Measurements from ENCODE around the gene LRIG1. TPM values are rescaled to one million over a fixed set of nuclear protein-coding genes. Genes with fewer than 3 reads are reported as not detected.

Gene LRIG1
- polyA plus RNA-seq, 1 donor: 43.7 TPM

DNA sequence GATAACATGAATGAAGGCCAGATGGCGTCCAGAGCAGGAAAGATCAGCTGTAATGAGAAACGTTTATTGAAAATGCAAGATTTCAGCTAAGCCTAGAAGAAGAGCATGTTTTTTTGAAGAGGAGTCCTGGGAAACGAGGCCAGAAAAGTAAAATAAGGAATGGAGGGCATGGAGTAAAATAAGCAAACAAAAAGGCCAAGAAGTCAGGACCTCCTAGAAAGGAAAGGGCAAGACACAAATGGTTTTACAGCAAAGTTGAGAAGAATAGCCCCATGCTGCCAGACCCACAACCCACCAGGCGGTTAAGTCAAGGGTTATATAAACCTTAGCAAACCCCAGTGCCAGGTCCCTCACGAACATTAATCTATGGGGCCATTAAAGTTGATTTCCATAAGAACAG is 30.5 kb downstream of the LRIG1 start:
- Histone ChIP-seq H3K4me1 (ENCODE audit: control insufficient read depth, insufficient read depth, low read length) (peaks cover 30% of the 10 kb centered on the region), H3K9me3 (ENCODE audit: control insufficient read depth, low read depth, low read length) (no peaks in the 10 kb centered on the region), H3K36me3 (ENCODE audit: control insufficient read depth, insufficient read depth, low read length) (no peaks in the 10 kb centered on the region), H3K27ac (ENCODE audit: low read length) (no peak overlapping the region), H3K27me3 (ENCODE audit: control insufficient read depth, insufficient read depth, low read length) (no peaks in the 10 kb centered on the region), H3K4me3 (ENCODE audit: low read length) (no peak overlapping the region)
- WGBS (ENCODE audit: insufficient coverage, low lambda C conversion rate): 79% methylated on average over 4 of the region's 5 CpGs
- DNase-seq: no peak

GRCh38 chr3:66469220-66469640 is 31.6 kb downstream of the LRIG1 start:
- no peak for DNase-seq
- H3K4me3 ChIP-seq (ENCODE audit: low read length): no peak overlapping the region
- no peaks in the 10 kb centered on the region for H3K9me3 ChIP-seq (ENCODE audit: control insufficient read depth, low read depth, low read length)
- H3K4me1 ChIP-seq (ENCODE audit: control insufficient read depth, insufficient read depth, low read length): peaks cover 27% of the 10 kb centered on the region
- no peaks in the 10 kb centered on the region for H3K36me3 ChIP-seq (ENCODE audit: control insufficient read depth, insufficient read depth, low read length)
- no peak overlapping the region for H3K27ac ChIP-seq (ENCODE audit: low read length)
- WGBS (ENCODE audit: insufficient coverage, low lambda C conversion rate): no CpG with 5 or more reads among the region's 4 CpGs
- no peaks in the 10 kb centered on the region for H3K27me3 ChIP-seq (ENCODE audit: control insufficient read depth, insufficient read depth, low read length)

GRCh38 chr3:66467996-66468735 is 32.7 kb downstream of the LRIG1 start:
- 50% methylated on average over 2 of the region's 10 CpGs for WGBS (ENCODE audit: insufficient coverage, low lambda C conversion rate)
- no peak for DNase-seq
- Histone ChIP-seq H3K4me3 (ENCODE audit: low read length) (no peak overlapping the region), H3K9me3 (ENCODE audit: control insufficient read depth, low read depth, low read length) (no peaks in the 10 kb centered on the region), H3K36me3 (ENCODE audit: control insufficient read depth, insufficient read depth, low read length) (no peaks in the 10 kb centered on the region), H3K27me3 (ENCODE audit: control insufficient read depth, insufficient read depth, low read length) (no peaks in the 10 kb centered on the region), H3K4me1 (ENCODE audit: control insufficient read depth, insufficient read depth, low read length) (peaks cover 28% of the 10 kb centered on the region), H3K27ac (ENCODE audit: low read length) (no peak overlapping the region)

DNA sequence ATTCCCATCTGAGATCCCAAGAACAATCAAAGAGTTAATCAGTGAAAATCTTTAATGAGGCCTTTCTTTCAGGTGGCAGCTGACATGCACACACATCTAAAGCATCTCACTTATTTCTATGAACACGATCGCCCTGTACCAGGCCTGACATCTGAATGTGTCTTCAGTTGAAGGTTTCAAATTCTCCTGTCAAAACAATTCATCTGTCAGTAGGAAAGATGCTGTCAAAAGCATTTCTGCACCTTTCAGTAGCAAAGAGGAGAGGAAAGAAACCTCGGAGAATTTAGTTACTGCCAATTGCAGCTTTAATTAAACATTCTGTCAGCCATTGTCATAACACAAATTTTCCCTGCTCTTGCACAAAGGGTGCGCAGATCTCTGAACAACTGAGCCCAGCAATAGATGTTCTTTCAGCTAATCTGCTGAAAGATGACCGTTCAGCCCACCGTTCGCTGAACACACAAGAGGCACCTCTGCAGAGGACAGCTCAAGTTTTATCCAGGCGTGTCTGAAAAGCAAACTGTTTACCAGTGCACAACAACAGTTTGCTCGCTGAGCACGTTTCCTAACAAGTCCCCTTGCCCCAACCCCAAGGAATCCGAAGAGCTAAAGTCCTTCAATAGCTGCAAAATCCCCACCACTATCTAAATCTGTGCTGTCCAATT is 34.1 kb downstream of the LRIG1 start:
- Histone ChIP-seq H3K9me3 (ENCODE audit: control insufficient read depth, low read depth, low read length) (no peaks in the 10 kb centered on the region), H3K27ac (ENCODE audit: low read length) (no peak overlapping the region), H3K4me1 (ENCODE audit: control insufficient read depth, insufficient read depth, low read length) (peaks cover 24% of the 10 kb centered on the region), H3K4me3 (ENCODE audit: low read length) (no peak overlapping the region), H3K27me3 (ENCODE audit: control insufficient read depth, insufficient read depth, low read length) (no peaks in the 10 kb centered on the region), H3K36me3 (ENCODE audit: control insufficient read depth, insufficient read depth, low read length) (peaks cover 4% of the 10 kb centered on the region)
- DNase-seq: no peak
- no CpG with 5 or more reads among the region's 11 CpGs for WGBS (ENCODE audit: insufficient coverage, low lambda C conversion rate)

DNA sequence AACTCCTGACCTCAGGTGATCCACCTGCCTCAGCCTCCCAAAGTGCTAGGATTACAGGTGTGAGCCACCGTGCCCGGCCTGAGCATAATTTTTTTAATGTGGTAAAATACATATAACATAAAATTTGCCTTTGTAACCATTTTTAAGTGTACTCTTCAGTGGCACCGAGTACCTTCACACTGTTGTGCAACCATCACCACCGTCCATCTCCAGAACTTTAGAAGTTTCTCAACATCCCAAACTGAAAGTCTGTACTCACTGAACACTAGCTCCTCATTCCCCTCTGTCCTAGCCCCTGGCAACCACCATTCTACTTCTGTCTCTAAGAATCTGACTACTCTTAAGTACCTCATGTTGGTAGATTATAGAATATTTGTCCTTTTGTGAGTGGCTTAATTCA is 35.2 kb downstream of the LRIG1 start:
- Histone ChIP-seq H3K4me3 (ENCODE audit: low read length) (no peak overlapping the region), H3K27me3 (ENCODE audit: control insufficient read depth, insufficient read depth, low read length) (no peaks in the 10 kb centered on the region), H3K9me3 (ENCODE audit: control insufficient read depth, low read depth, low read length) (no peaks in the 10 kb centered on the region), H3K4me1 (ENCODE audit: control insufficient read depth, insufficient read depth, low read length) (peaks cover 20% of the 10 kb centered on the region), H3K27ac (ENCODE audit: low read length) (no peak overlapping the region), H3K36me3 (ENCODE audit: control insufficient read depth, insufficient read depth, low read length) (peaks cover 13% of the 10 kb centered on the region)
- whole genome bisulfite sequencing (ENCODE audit: insufficient coverage, low lambda C conversion rate): no CpG with 5 or more reads among the region's 4 CpGs
- DNase-seq: no peak

- no peak overlapping the region for H3K27ac ChIP-seq (ENCODE audit: low read length)
- H3K27me3 ChIP-seq (ENCODE audit: control insufficient read depth, insufficient read depth, low read length): no peaks in the 10 kb centered on the region
- no peak overlapping the region for H3K4me3 ChIP-seq (ENCODE audit: low read length)
- H3K9me3 ChIP-seq (ENCODE audit: control insufficient read depth, low read depth, low read length): no peaks in the 10 kb centered on the region
- peaks cover 19% of the 10 kb centered on the region for H3K36me3 ChIP-seq (ENCODE audit: control insufficient read depth, insufficient read depth, low read length)
- whole genome bisulfite sequencing (ENCODE audit: insufficient coverage, low lambda C conversion rate): no CpG with 5 or more reads among the region's 3 CpGs
- no peak for DNase-seq
- H3K4me1 ChIP-seq (ENCODE audit: control insufficient read depth, insufficient read depth, low read length): peaks cover 20% of the 10 kb centered on the region
These were observed 35.8 kb downstream of the LRIG1 start for GRCh38 chr3:66465034-66465433.

DNA sequence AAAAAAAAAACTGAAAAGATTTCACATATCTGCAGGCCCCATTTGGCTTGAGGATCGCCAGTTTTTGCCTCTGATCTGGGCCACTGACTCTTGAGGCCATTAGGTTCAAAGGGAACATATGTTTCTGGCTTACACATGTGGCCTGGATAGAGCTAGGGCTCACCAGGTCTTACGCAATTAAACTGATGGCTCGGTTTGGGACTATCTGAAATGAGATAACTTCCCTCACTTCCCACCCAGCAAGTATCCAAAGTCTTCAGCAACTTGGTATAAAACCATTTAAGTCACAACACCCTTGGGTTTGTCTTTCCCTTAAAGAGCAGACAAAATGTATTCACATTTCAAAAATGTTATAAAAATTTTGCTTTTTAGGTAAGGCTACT is 36.3 kb downstream of the LRIG1 start:
- no peaks in the 10 kb centered on the region for H3K9me3 ChIP-seq (ENCODE audit: control insufficient read depth, low read depth, low read length)
- H3K4me3 ChIP-seq (ENCODE audit: low read length): no peak overlapping the region
- H3K36me3 ChIP-seq (ENCODE audit: control insufficient read depth, insufficient read depth, low read length): peaks cover 23% of the 10 kb centered on the region
- H3K27ac ChIP-seq (ENCODE audit: low read length): no peak overlapping the region
- H3K4me1 ChIP-seq (ENCODE audit: control insufficient read depth, insufficient read depth, low read length): peaks cover 20% of the 10 kb centered on the region
- H3K27me3 ChIP-seq (ENCODE audit: control insufficient read depth, insufficient read depth, low read length): no peaks in the 10 kb centered on the region
- no CpG with 5 or more reads among the region's 3 CpGs for WGBS (ENCODE audit: insufficient coverage, low lambda C conversion rate)
- no peak for DNase-seq

- H3K9me3 ChIP-seq (ENCODE audit: control insufficient read depth, low read depth, low read length): no peaks in the 10 kb centered on the region
- H3K27me3 ChIP-seq (ENCODE audit: control insufficient read depth, insufficient read depth, low read length): no peaks in the 10 kb centered on the region
- peaks cover 20% of the 10 kb centered on the region for H3K4me1 ChIP-seq (ENCODE audit: control insufficient read depth, insufficient read depth, low read length)
- H3K36me3 ChIP-seq (ENCODE audit: control insufficient read depth, insufficient read depth, low read length): peaks cover 28% of the 10 kb centered on the region
- DNase-seq: no peak
- H3K4me3 ChIP-seq (ENCODE audit: low read length): no peak overlapping the region
- WGBS (ENCODE audit: insufficient coverage, low lambda C conversion rate): 0% methylated on average over 1 of the region's 9 CpGs
- no peak overlapping the region for H3K27ac ChIP-seq (ENCODE audit: low read length)
These were observed 36.9 kb downstream of the LRIG1 start for GRCh38 chr3:66463730-66464511.

GRCh38 chr3:66463054-66463631 is 37.7 kb downstream of the LRIG1 start:
- H3K9me3 ChIP-seq (ENCODE audit: control insufficient read depth, low read depth, low read length): no peaks in the 10 kb centered on the region
- 33% methylated on average over 3 of the region's 7 CpGs for WGBS (ENCODE audit: insufficient coverage, low lambda C conversion rate)
- DNase-seq: peak in 1 of 2 donors; percentile 55
- no peaks in the 10 kb centered on the region for H3K27me3 ChIP-seq (ENCODE audit: control insufficient read depth, insufficient read depth, low read length)
- no peak overlapping the region for H3K4me3 ChIP-seq (ENCODE audit: low read length)
- H3K27ac ChIP-seq (ENCODE audit: low read length): peak overlapping the region; percentile 57
- H3K4me1 ChIP-seq (ENCODE audit: control insufficient read depth, insufficient read depth, low read length): peaks cover 20% of the 10 kb centered on the region
- H3K36me3 ChIP-seq (ENCODE audit: control insufficient read depth, insufficient read depth, low read length): peaks cover 29% of the 10 kb centered on the region

DNA sequence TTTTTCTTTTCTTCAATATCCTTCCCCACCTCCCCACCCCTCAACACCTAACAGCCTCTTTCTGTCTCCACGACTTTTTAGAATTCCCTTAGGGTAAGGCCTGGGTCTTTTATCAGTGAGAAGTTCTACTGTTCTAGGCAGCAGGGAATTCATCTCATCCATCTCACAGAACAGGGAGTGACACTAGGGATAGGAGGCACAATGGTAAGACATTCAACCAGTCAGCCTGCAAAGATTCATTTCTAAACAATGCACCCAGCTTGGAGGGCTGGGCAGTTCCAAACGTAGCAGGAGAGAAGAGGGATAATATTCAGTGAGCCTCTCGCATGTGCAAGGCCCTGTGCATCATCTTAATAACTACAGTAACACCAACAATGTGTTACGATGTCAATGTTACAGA is 43.6 kb downstream of the LRIG1 start:
- Histone ChIP-seq H3K9me3 (ENCODE audit: control insufficient read depth, low read depth, low read length) (no peaks in the 10 kb centered on the region), H3K27ac (ENCODE audit: low read length) (no peak overlapping the region), H3K27me3 (ENCODE audit: control insufficient read depth, insufficient read depth, low read length) (no peaks in the 10 kb centered on the region), H3K4me3 (ENCODE audit: low read length) (no peak overlapping the region), H3K4me1 (ENCODE audit: control insufficient read depth, insufficient read depth, low read length) (no peaks in the 10 kb centered on the region), H3K36me3 (ENCODE audit: control insufficient read depth, insufficient read depth, low read length) (peaks cover 64% of the 10 kb centered on the region)
- no peak for DNase-seq
- WGBS (ENCODE audit: insufficient coverage, low lambda C conversion rate): no CpG with 5 or more reads among the region's 4 CpGs
